Inflammatory macrophage treated with lipopolysaccharide for 4 hours (primary cell): Measurements from ENCODE around the gene NIPBL.
"Not testable (repeated sequence)": the region's sequence is repeated elsewhere in the genome, so short reads cannot be mapped to it uniquely, and the experiment has no call there.

Source experiments
- DNase-seq: peaks from one replicate; pipeline ENCODE4 v3.0.0-alpha.2; 2020

The NIPBL gene

GRCh38 chr5:37043693-37044092, 167.1 kb downstream of the NIPBL start:
- no peak for DNase-seq

GRCh38 chr5:37044120-37044519, 167.6 kb downstream of the NIPBL start:
- no peak for DNase-seq

- no peak for DNase-seq
Measured at GRCh38 chr5:37045703-37046102, 169.1 kb downstream of the NIPBL start.

GRCh38 chr5:37047947-37048346, 171.4 kb downstream of the NIPBL start:
- DNase-seq = no peak

GRCh38 chr5:37054391-37054790, 177.8 kb downstream of the NIPBL start:
- no peak for DNase-seq

GRCh38 chr5:37055383-37055990, 178.9 kb downstream of the NIPBL start:
- no peak for DNase-seq

- DNase-seq = no peak
Measured at GRCh38 chr5:37056762-37057161, 180.2 kb downstream of the NIPBL start.

GRCh38 chr5:37060030-37060429, 183.5 kb downstream of the NIPBL start:
- DNase-seq = no peak

GRCh38 chr5:37063739-37064138, 187.2 kb downstream of the NIPBL start:
- DNase-seq = no peak

GRCh38 chr5:37064442-37064841, 187.9 kb downstream of the NIPBL start:
- no peak for DNase-seq

GRCh38 chr5:37071487-37071886, 194.9 kb downstream of the NIPBL start:
- DNase-seq = no peak

GRCh38 chr5:37071901-37072581, 195.5 kb downstream of the NIPBL start:
- no peak for DNase-seq

GRCh38 chr5:37075399-37075950, 198.9 kb downstream of the NIPBL start:
- no peak for DNase-seq

GRCh38 chr5:37077146-37077545, 200.6 kb downstream of the NIPBL start:
- DNase-seq = no peak

- no peak for DNase-seq
Measured at GRCh38 chr5:37080697-37081096, 204.1 kb downstream of the NIPBL start.

GRCh38 chr5:37082977-37083376, 206.4 kb downstream of the NIPBL start:
- DNase-seq = not testable (repeated sequence)

GRCh38 chr5:37086026-37086425, 209.5 kb downstream of the NIPBL start:
- not testable (repeated sequence) for DNase-seq

GRCh38 chr5:37086466-37087173, 210.1 kb downstream of the NIPBL start:
- peak; percentile 5 for DNase-seq

GRCh38 chr5:37088009-37088408, 211.4 kb downstream of the NIPBL start:
- DNase-seq = no peak

GRCh38 chr5:37090123-37090726, 213.7 kb downstream of the NIPBL start:
- DNase-seq = no peak

GRCh38 chr5:37090781-37091180, 214.2 kb downstream of the NIPBL start:
- no peak for DNase-seq

- not testable (repeated sequence) for DNase-seq
Measured at GRCh38 chr5:37093795-37094194, 217.2 kb downstream of the NIPBL start.

GRCh38 chr5:37099267-37099666, 222.7 kb downstream of the NIPBL start:
- DNase-seq = not testable (repeated sequence)
